Choroid plexus epithelial cell (primary cell): Measurements from ENCODE around the gene TP53TG3.
"Not testable (repeated sequence)": the region's sequence is repeated elsewhere in the genome, so short reads cannot be mapped to it uniquely, and the experiment has no call there.

Source experiments
- DNase-seq: peaks from one replicate; pipeline ENCODE4 v3.0.0-alpha.2; 2010; ENCODE audit warnings: low read depth
- H3K4me3 ChIP-seq: 2 replicates; pipeline ENCODE4 v1.5.1; 2011; ENCODE audit warnings: low read depth, mild to moderate bottlenecking, control low read depth, low read length, moderate library complexity

The TP53TG3 gene

GRCh38 chr16:32676065-32676464, at the start of gene TP53TG3:
Gene TP53TG3 (minus strand): TSS chr16:32676165. CDS start chr16:32676097, 68 bp downstream.
- H3K4me3 ChIP-seq, DNase-seq: not testable (repeated sequence)

GRCh38 chr16:32650876-32651275, 25.1 kb downstream of the TP53TG3 start:
- DNase-seq, H3K4me3 ChIP-seq: not testable (repeated sequence)

GRCh38 chr16:32647562-32647961, 28.4 kb downstream of the TP53TG3 start:
- not testable (repeated sequence) for H3K4me3 ChIP-seq, DNase-seq

- DNase-seq, H3K4me3 ChIP-seq: not testable (repeated sequence)
Observed at GRCh38 chr16:32646780-32647179, 29.2 kb downstream of the TP53TG3 start.

GRCh38 chr16:32646177-32646576, 29.8 kb downstream of the TP53TG3 start:
- H3K4me3 ChIP-seq, DNase-seq: not testable (repeated sequence)

- H3K4me3 ChIP-seq, DNase-seq: not testable (repeated sequence)
Observed at GRCh38 chr16:32645278-32645908, 30.6 kb downstream of the TP53TG3 start.

- not testable (repeated sequence) for H3K4me3 ChIP-seq, DNase-seq
Observed at GRCh38 chr16:32644715-32645114, 31.2 kb downstream of the TP53TG3 start.

GRCh38 chr16:32637614-32638013, 38.4 kb downstream of the TP53TG3 start:
- not testable (repeated sequence) for DNase-seq, H3K4me3 ChIP-seq

- H3K4me3 ChIP-seq, DNase-seq: not testable (repeated sequence)
Observed at GRCh38 chr16:32632096-32632495, 43.9 kb downstream of the TP53TG3 start.
